Kasumi-1 (cell line): ENCODE data around the gene FNDC11.

Experiments used
- DNase-seq, 2 experiments: peaks; one replicate each; lab custom pipeline; 2025; lab: John Stamatoyannopoulos, UW

The FNDC11 gene

GRCh38 chr20:63579017-63579694, 25.2 kb downstream of the FNDC11 start:
- no peak for DNase-seq

GRCh38 chr20:63580796-63581461, 27.0 kb downstream of the FNDC11 start:
- DNase-seq, result peak; percentile 61 to 74

- no peak for DNase-seq
Measured at GRCh38 chr20:63582382-63583063, 28.6 kb downstream of the FNDC11 start.

- no peak for DNase-seq
Measured at GRCh38 chr20:63585616-63586565, 31.9 kb downstream of the FNDC11 start.

- no peak for DNase-seq
Measured at GRCh38 chr20:63586797-63587196, 32.8 kb downstream of the FNDC11 start.

GRCh38 chr20:63587256-63587655, 33.3 kb downstream of the FNDC11 start:
- DNase-seq, result no peak

GRCh38 chr20:63587776-63588591, 34.0 kb downstream of the FNDC11 start:
- peak; percentile 53 to 71 for DNase-seq

GRCh38 chr20:63588641-63589041, 34.7 kb downstream of the FNDC11 start:
- DNase-seq, result no peak

- no peak for DNase-seq
Measured at GRCh38 chr20:63589261-63590217, 35.6 kb downstream of the FNDC11 start.

- no peak for DNase-seq
Measured at GRCh38 chr20:63590218-63591146, 36.5 kb downstream of the FNDC11 start.

GRCh38 chr20:63591147-63591533, 37.2 kb downstream of the FNDC11 start:
- no peak for DNase-seq

GRCh38 chr20:63591786-63592355, 37.9 kb downstream of the FNDC11 start:
- DNase-seq, result no peak

GRCh38 chr20:63592661-63593060, 38.7 kb downstream of the FNDC11 start:
- no peak for DNase-seq

- DNase-seq, result no peak
Measured at GRCh38 chr20:63594043-63594561, 40.1 kb downstream of the FNDC11 start.

GRCh38 chr20:63595416-63596127, 41.6 kb downstream of the FNDC11 start:
- DNase-seq, result no peak

- no peak for DNase-seq
Measured at GRCh38 chr20:63596423-63596822, 42.5 kb downstream of the FNDC11 start.

GRCh38 chr20:63597651-63598478, 43.9 kb downstream of the FNDC11 start:
- no peak for DNase-seq
